GM12878 (cell line): ENCODE data around the gene RARRES2. TPM values are rescaled to one million over a fixed set of nuclear protein-coding genes. Genes with fewer than 3 reads are reported as not detected.

Experiments used
- ATF3 ChIP-seq: IDR thresholded peaks from 2 replicates; pipeline ENCODE4 v1.6.1; 2011; ENCODE audit warnings: low read depth, mild to moderate bottlenecking, low read length, moderate library complexity, borderline replicate concordance; ENCODE audit errors: extremely low read depth
- BCL11A ChIP-seq: IDR thresholded peaks from 2 replicates; pipeline ENCODE4 v1.6.1; 2011; ENCODE audit warnings: low read depth, low read length
- CBFB ChIP-seq: IDR thresholded peaks from 2 replicates; pipeline ENCODE4 v1.6.1; 2016; ENCODE audit warnings: antibody characterized with exemption, low read depth
- CBX5 ChIP-seq: sonication (generic); IDR thresholded peaks from 2 replicates; pipeline ENCODE4 v1.6.1; 2016; ENCODE audit warnings: low read depth, moderate library complexity, mild to moderate bottlenecking, inconsistent platforms
- IKZF2 ChIP-seq, 2 experiments: fragments of 450-650 bp; IDR thresholded peaks; 2 replicates each; pipeline ENCODE4 v1.6.1; 2017; ENCODE audit warnings: mild to moderate bottlenecking in 2 of 2, moderate library complexity in 2 of 2
- JUNB ChIP-seq: IDR thresholded peaks from 2 replicates; pipeline ENCODE4 v1.6.1; 2016; ENCODE audit warnings: antibody characterized with exemption, mild to moderate bottlenecking
- MEF2B ChIP-seq: fragments of 450-650 bp; IDR thresholded peaks from 2 replicates; pipeline ENCODE4 v1.6.1; 2018; ENCODE audit warnings: mild to moderate bottlenecking, moderate library complexity; ENCODE audit not compliant: partially characterized antibody, poor library complexity, severe bottlenecking
- MTA3 ChIP-seq: IDR thresholded peaks from 2 replicates; pipeline ENCODE4 v1.6.1; 2012; ENCODE audit warnings: low read length, inconsistent platforms, borderline replicate concordance
- POLR2A ChIP-seq: IDR thresholded peaks from 2 replicates; pipeline ENCODE4 v1.6.1; 2011; ENCODE audit warnings: low read depth, mild to moderate bottlenecking, low read length
- RFX5 ChIP-seq: IDR thresholded peaks from 2 replicates; pipeline ENCODE4 v1.6.1; 2011; ENCODE audit warnings: low read depth, low read length, improper control_type of control experiment
- SKIL ChIP-seq: fragments of 450-650 bp; IDR thresholded peaks from 2 replicates; pipeline ENCODE4 v1.6.1; 2017; ENCODE audit warnings: mild to moderate bottlenecking, low read depth, inconsistent platforms; ENCODE audit not compliant: poor library complexity, severe bottlenecking
- SMAD5 ChIP-seq: IDR thresholded peaks from 2 replicates; pipeline ENCODE4 v1.6.1; 2016; ENCODE audit warnings: antibody characterized with exemption, low read depth
- TCF3 ChIP-seq: IDR thresholded peaks from 2 replicates; pipeline ENCODE4 v1.6.1; 2012; ENCODE audit warnings: low read depth, mild to moderate bottlenecking, low read length, borderline replicate concordance; ENCODE audit not compliant: insufficient read depth
- ZNF274 ChIP-seq: IDR thresholded peaks from one replicate; pipeline ENCODE4 v1.8.0; 2011; ENCODE audit not compliant: insufficient read length, insufficient read depth
- ZNF384 ChIP-seq: IDR thresholded peaks from 2 replicates; pipeline ENCODE4 v1.6.1; 2012; ENCODE audit warnings: low read depth, mild to moderate bottlenecking, low read length, improper control_type of control experiment, borderline replicate concordance
- ZNF622 ChIP-seq: fragments of 450-650 bp; IDR thresholded peaks from 2 replicates; pipeline ENCODE4 v1.6.1; 2017; ENCODE audit warnings: mild to moderate bottlenecking, inconsistent platforms
- polyA plus RNA-seq, 11 experiments: library from polyadenylated mRNA; depleted of rRNA in 4 of 11; unstranded in 6 of 11; stranded (reverse) in 5 of 11; fragments of >200 nt; fragmentation: Nextera tagmentation in 4 of 11; fragmentation: Illumina TruSeq in 1 of 11; extraction: Ambion mirVana in 4 of 11; extraction: Trizol in 1 of 11; gene quantifications; 1 replicate in 1 of 11; 2 replicates in 10 of 11; pipeline versions ENCODE4 v1.2.1 to v1.2.3, GENCODE V29; 2011 to 2016; ENCODE audit warnings: inconsistent platforms in 2 of 11, missing spikeins in 2 of 11, low read depth in 1 of 11
- total RNA-seq, 4 experiments: library from RNA; depleted of rRNA in 3 of 4; stranded (reverse); fragments of >200 nt in 3 of 4; fragmentation: Illumina TruSeq in 1 of 4; extraction: Trizol in 1 of 4; gene quantifications; 2 replicates each; pipeline versions ENCODE4 v1.2.1 to v1.2.3, GENCODE V29; 2013 to 2021
- TF ChIP-seq, protein P1 (sequence below): fragments of 450-650 bp; IDR thresholded peaks from 2 replicates; pipeline ENCODE4 v1.6.1; 2017; ENCODE audit warnings: mild to moderate bottlenecking, moderate library complexity
- TF ChIP-seq, protein P2 (sequence below), 3 experiments: IDR thresholded peaks in 2 of 3; conservative IDR thresholded peaks in 1 of 3; 2 replicates each; pipeline ENCODE4 v1.5.1; 2011; ENCODE audit warnings: low read depth in 3 of 3, low read length in 3 of 3, mild to moderate bottlenecking in 3 of 3, control low read depth in 2 of 3, moderate library complexity in 2 of 3, inconsistent platforms in 1 of 3, mixed read lengths in 1 of 3; ENCODE audit not compliant: control insufficient read depth in 2 of 3, insufficient read depth in 1 of 3; ENCODE audit errors: extremely low read depth in 1 of 3
- TF ChIP-seq, protein P3 (sequence below): fragments of 150-350 bp; IDR thresholded peaks from 2 replicates; pipeline ENCODE4 v1.6.1; 2016; ENCODE audit warnings: low read depth, low read length

RARRES2 gene
- total and polyA plus RNA-seq, 10 of the 15 experiments (the other 5 are each of a cell fraction or from before 2014, with no cell fraction given) = 0.13 to 2.2 (median 0.40) TPM; not detected in 3

GRCh38 chr7:150356265-150356897, 15.0 kb upstream of the RARRES2 start (continued):
- TF ChIP-seq IKZF2 (IDR thresholded peaks at IDR 0.05) (no peak), SKIL (peak; percentile 23), ZNF622 (no peak), BCL11A (no peak), MEF2B (no peak), JUNB (no peak), ZNF274 (no peak), CBFB (no peak), ATF3 (no peak), MTA3 (no peak), SMAD5 (no peak), TCF3 (no peak), CBX5 (no peak), RFX5 (no peak), ZNF384 (peak; percentile 61; the same call in 1 of the 2 replicates), POLR2A (no peak)
- TF ChIP-seq, protein P1, sequence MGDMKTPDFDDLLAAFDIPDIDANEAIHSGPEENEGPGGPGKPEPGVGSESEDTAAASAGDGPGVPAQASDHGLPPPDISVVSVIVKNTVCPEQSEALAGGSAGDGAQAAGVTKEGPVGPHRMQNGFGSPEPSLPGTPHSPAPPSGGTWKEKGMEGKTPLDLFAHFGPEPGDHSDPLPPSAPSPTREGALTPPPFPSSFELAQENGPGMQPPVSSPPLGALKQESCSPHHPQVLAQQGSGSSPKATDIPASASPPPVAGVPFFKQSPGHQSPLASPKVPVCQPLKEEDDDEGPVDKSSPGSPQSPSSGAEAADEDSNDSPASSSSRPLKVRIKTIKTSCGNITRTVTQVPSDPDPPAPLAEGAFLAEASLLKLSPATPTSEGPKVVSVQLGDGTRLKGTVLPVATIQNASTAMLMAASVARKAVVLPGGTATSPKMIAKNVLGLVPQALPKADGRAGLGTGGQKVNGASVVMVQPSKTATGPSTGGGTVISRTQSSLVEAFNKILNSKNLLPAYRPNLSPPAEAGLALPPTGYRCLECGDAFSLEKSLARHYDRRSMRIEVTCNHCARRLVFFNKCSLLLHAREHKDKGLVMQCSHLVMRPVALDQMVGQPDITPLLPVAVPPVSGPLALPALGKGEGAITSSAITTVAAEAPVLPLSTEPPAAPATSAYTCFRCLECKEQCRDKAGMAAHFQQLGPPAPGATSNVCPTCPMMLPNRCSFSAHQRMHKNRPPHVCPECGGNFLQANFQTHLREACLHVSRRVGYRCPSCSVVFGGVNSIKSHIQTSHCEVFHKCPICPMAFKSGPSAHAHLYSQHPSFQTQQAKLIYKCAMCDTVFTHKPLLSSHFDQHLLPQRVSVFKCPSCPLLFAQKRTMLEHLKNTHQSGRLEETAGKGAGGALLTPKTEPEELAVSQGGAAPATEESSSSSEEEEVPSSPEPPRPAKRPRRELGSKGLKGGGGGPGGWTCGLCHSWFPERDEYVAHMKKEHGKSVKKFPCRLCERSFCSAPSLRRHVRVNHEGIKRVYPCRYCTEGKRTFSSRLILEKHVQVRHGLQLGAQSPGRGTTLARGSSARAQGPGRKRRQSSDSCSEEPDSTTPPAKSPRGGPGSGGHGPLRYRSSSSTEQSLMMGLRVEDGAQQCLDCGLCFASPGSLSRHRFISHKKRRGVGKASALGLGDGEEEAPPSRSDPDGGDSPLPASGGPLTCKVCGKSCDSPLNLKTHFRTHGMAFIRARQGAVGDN = no peak
- TF ChIP-seq, protein P2, sequence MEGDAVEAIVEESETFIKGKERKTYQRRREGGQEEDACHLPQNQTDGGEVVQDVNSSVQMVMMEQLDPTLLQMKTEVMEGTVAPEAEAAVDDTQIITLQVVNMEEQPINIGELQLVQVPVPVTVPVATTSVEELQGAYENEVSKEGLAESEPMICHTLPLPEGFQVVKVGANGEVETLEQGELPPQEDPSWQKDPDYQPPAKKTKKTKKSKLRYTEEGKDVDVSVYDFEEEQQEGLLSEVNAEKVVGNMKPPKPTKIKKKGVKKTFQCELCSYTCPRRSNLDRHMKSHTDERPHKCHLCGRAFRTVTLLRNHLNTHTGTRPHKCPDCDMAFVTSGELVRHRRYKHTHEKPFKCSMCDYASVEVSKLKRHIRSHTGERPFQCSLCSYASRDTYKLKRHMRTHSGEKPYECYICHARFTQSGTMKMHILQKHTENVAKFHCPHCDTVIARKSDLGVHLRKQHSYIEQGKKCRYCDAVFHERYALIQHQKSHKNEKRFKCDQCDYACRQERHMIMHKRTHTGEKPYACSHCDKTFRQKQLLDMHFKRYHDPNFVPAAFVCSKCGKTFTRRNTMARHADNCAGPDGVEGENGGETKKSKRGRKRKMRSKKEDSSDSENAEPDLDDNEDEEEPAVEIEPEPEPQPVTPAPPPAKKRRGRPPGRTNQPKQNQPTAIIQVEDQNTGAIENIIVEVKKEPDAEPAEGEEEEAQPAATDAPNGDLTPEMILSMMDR (IDR thresholded peaks at IDR 0.05 in 2 of 3, conservative IDR thresholded peaks at IDR 0.05 in 1 of 3; ENCODE audit: control insufficient read depth in 2 of 3, extremely low read depth in 1 of 3, insufficient read depth in 1 of 3, low read depth in 3 of 3, low read length in 3 of 3) = peak; percentile 62 to 73 (median 64)
- TF ChIP-seq, protein P3, sequence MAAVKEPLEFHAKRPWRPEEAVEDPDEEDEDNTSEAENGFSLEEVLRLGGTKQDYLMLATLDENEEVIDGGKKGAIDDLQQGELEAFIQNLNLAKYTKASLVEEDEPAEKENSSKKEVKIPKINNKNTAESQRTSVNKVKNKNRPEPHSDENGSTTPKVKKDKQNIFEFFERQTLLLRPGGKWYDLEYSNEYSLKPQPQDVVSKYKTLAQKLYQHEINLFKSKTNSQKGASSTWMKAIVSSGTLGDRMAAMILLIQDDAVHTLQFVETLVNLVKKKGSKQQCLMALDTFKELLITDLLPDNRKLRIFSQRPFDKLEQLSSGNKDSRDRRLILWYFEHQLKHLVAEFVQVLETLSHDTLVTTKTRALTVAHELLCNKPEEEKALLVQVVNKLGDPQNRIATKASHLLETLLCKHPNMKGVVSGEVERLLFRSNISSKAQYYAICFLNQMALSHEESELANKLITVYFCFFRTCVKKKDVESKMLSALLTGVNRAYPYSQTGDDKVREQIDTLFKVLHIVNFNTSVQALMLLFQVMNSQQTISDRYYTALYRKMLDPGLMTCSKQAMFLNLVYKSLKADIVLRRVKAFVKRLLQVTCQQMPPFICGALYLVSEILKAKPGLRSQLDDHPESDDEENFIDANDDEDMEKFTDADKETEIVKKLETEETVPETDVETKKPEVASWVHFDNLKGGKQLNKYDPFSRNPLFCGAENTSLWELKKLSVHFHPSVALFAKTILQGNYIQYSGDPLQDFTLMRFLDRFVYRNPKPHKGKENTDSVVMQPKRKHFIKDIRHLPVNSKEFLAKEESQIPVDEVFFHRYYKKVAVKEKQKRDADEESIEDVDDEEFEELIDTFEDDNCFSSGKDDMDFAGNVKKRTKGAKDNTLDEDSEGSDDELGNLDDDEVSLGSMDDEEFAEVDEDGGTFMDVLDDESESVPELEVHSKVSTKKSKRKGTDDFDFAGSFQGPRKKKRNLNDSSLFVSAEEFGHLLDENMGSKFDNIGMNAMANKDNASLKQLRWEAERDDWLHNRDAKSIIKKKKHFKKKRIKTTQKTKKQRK = no peak
